Transverse colon (tissue), 4 donors: Measurements from ENCODE around the gene LYPD6B.

Experiments used
- CTCF ChIP-seq, 5 experiments: fragments of 200-600 bp in 3 of 5; fragments of 450-650 bp in 2 of 5; sonication (generic) in 3 of 5; IDR thresholded peaks; 1 replicate in 2 of 5; 2 replicates in 3 of 5; pipeline ENCODE4 v1.5.1; 2016 to 2017; ENCODE audit warnings: antibody characterized with exemption in 5 of 5, inconsistent platforms in 3 of 5, mild to moderate bottlenecking in 2 of 5, moderate library complexity in 1 of 5
- EP300 ChIP-seq: sonication (generic); formaldehyde crosslinking; IDR thresholded peaks from one replicate; pipeline ENCODE4 v1.6.1; 2017; ENCODE audit warnings: antibody characterized with exemption, low read depth
- POLR2A ChIP-seq: fragments of 450-650 bp; IDR thresholded peaks from one replicate; pipeline ENCODE4 v1.6.1; 2016; ENCODE audit warnings: antibody characterized with exemption, mild to moderate bottlenecking, moderate library complexity
- POLR2AphosphoS5 ChIP-seq, 3 donors: sonication (generic); formaldehyde crosslinking; IDR thresholded peaks; one replicate each; pipeline ENCODE4 v1.6.1; 2016; ENCODE audit warnings: antibody characterized with exemption in 3 of 3

- TF ChIP-seq CTCF (IDR thresholded peaks at IDR 0.05) (no peak), POLR2A (no peak), POLR2AphosphoS5 (IDR thresholded peaks at IDR 0.05) (no peak), EP300 (no peak)
Measured at GRCh38 chr2:149132339-149132738, 93.8 kb downstream of the LYPD6B start.
